ENCODE results near the gene WWP2.

DNA sequence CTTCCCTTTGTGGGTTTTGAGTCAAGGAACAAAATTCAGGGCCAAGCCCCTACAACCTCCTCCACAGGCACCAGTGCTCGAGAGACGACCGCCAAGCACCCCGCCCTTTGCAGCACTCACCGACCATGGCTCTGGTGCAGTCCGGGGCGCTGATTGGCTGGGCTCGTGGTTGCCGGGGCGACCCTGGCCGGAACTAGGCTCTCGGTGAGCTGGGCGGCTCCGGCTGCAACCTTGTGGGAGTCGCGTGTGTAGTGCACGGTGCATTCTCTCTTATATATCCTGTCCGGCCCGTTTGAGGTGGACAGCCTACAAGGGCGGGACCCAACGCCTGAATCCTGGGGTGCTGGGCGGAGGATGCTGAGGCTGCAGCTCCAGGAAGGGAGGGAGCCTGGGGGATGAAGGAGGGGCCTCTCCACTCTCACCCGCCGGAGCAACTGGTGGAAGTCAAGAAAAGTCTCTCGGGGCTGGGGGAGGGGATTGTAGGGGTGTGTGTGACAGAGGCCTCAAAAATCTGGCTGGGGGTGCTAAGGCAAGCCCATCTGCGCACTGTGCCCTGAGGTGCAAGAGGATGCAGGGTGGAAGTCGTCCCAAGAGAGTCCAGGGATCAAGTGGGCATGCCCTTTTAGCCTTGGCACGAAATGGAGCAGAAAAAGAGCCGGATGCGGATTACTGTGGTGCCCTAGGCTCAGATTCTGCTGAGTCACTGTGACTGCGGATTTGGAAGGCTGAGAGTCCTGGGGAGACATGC lies 35.6 kb upstream of the WWP2 start, which contains the start of gene NQO1:
- no peak for TF ChIP-seq POLR2A (IDR thresholded peaks at IDR 0.05)
- TF ChIP-seq, protein P1, sequence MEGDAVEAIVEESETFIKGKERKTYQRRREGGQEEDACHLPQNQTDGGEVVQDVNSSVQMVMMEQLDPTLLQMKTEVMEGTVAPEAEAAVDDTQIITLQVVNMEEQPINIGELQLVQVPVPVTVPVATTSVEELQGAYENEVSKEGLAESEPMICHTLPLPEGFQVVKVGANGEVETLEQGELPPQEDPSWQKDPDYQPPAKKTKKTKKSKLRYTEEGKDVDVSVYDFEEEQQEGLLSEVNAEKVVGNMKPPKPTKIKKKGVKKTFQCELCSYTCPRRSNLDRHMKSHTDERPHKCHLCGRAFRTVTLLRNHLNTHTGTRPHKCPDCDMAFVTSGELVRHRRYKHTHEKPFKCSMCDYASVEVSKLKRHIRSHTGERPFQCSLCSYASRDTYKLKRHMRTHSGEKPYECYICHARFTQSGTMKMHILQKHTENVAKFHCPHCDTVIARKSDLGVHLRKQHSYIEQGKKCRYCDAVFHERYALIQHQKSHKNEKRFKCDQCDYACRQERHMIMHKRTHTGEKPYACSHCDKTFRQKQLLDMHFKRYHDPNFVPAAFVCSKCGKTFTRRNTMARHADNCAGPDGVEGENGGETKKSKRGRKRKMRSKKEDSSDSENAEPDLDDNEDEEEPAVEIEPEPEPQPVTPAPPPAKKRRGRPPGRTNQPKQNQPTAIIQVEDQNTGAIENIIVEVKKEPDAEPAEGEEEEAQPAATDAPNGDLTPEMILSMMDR (IDR thresholded peaks at IDR 0.05), result no peak
